Measurements from ENCODE around the gene INSYN2B. TPM values are rescaled to one million over a fixed set of nuclear protein-coding genes. Genes with fewer than 3 reads are reported as not detected.

INSYN2B gene
- under 1 TPM; under 0.01 to 0.34 TPM for total RNA-seq

GRCh38 chr5:169980418-169981053, at the start of gene INSYN2B:
TSS of gene INSYN2B (minus strand) at chr5:169980495. CDS start at chr5:169883898, 96,597 bp downstream.

Small RNA genes lying within 50 kb of the gene (small RNA-seq; reads per million reads assigned to genes)
- gene MIR378E, result 0 reads per million in 2 donors

Other genes with a start within 250 kb of the INSYN2B start
- gene FOXI1, start 125.4 kb upstream of the INSYN2B start, total RNA-seq, result not detected